Activated CD4-positive, CD25-positive, alpha-beta regulatory T cell treated with anti-CD3 and anti-CD28 coated beads, Interleukin-2, amount 50 U/mL, for 16 hours (primary cell): ENCODE results near the gene BATF3.
"Not testable (repeated sequence)": the region's sequence is repeated elsewhere in the genome, so short reads cannot be mapped to it uniquely, and the experiment has no call there.

Experiments
- DNase-seq: peaks from one replicate; pipeline ENCODE4 v3.0.0-alpha.2; 2020; ENCODE audit warnings: low read depth, low spot score

Gene BATF3

GRCh38 chr1:212699625-212700222 is at the start of gene BATF3:
Gene BATF3 (minus strand): TSS chr1:212699840. CDS start chr1:212699762, 78 bp downstream.
- DNase-seq: no peak

GRCh38 chr1:212746546-212746945 is 46.9 kb upstream of the BATF3 start:
- DNase-seq: no peak

- no peak for DNase-seq
These were observed 45.7 kb upstream of the BATF3 start for GRCh38 chr1:212745303-212745702.

- DNase-seq: no peak
These were observed 44.3 kb upstream of the BATF3 start for GRCh38 chr1:212743901-212744475.

- no peak for DNase-seq
These were observed 38.7 kb upstream of the BATF3 start for GRCh38 chr1:212738330-212738729.

GRCh38 chr1:212737559-212737958 is 37.9 kb upstream of the BATF3 start:
- DNase-seq: no peak

GRCh38 chr1:212733109-212733508 is 33.5 kb upstream of the BATF3 start:
- DNase-seq: no peak

- DNase-seq: no peak
These were observed 32.0 kb upstream of the BATF3 start for GRCh38 chr1:212731630-212732029.

GRCh38 chr1:212728606-212729005 is 29.0 kb upstream of the BATF3 start:
- no peak for DNase-seq

GRCh38 chr1:212727386-212728181 is 27.9 kb upstream of the BATF3 start:
- DNase-seq: no peak

- not testable (repeated sequence) for DNase-seq
These were observed 25.0 kb upstream of the BATF3 start for GRCh38 chr1:212724679-212725078.

GRCh38 chr1:212722270-212722957 is 22.8 kb upstream of the BATF3 start:
- DNase-seq: no peak

GRCh38 chr1:212721388-212722247 is 22.0 kb upstream of the BATF3 start:
- DNase-seq: no peak

GRCh38 chr1:212719633-212720032 is 20.0 kb upstream of the BATF3 start:
- no peak for DNase-seq

GRCh38 chr1:212718499-212718898 is 18.9 kb upstream of the BATF3 start:
- no peak for DNase-seq

- DNase-seq: no peak
These were observed 16.5 kb upstream of the BATF3 start for GRCh38 chr1:212716161-212716560.

GRCh38 chr1:212713465-212714136 is 14.0 kb upstream of the BATF3 start:
- no peak for DNase-seq

- no peak for DNase-seq
These were observed 13.0 kb upstream of the BATF3 start for GRCh38 chr1:212712451-212713303.

GRCh38 chr1:212711974-212712373 is 12.3 kb upstream of the BATF3 start:
- not testable (repeated sequence) for DNase-seq

GRCh38 chr1:212710566-212710965 is 10.9 kb upstream of the BATF3 start:
- DNase-seq: no peak
